T-helper 2 cell treated with Interferon-gamma antibody and Interleukin-4, amounts not matched to agents 5 μg/mL and 100 μg/mL, for 36 hours (primary cell): ENCODE measurements around the gene KIAA0408.
A peak's percentile ranks its signal among the peaks of the same experiment; 100 is the strongest.
"Not testable (repeated sequence)": the region's sequence is repeated elsewhere in the genome, so short reads cannot be mapped to it uniquely, and the experiment has no call there.

Source experiments
- DNase-seq: peaks from one replicate; pipeline ENCODE4 v3.0.0; 2021; ENCODE audit warnings: low spot score
- H3K27ac Mint-ChIP-seq: one replicate; pipeline ENCODE4 v1.8.0; 2021; ENCODE audit warnings: mild to moderate bottlenecking, mixed read lengths
- H3K27me3 Mint-ChIP-seq: one replicate; pipeline ENCODE4 v1.8.0; 2021; ENCODE audit warnings: low read depth, mixed read lengths
- H3K36me3 Mint-ChIP-seq: one replicate; pipeline ENCODE4 v1.8.0; 2021; ENCODE audit warnings: low read depth, mixed read lengths
- H3K4me1 Mint-ChIP-seq: one replicate; pipeline ENCODE4 v1.8.0; 2021; ENCODE audit warnings: low read depth, mixed read lengths
- H3K4me3 Mint-ChIP-seq: one replicate; pipeline ENCODE4 v1.8.0; 2022; ENCODE audit warnings: mild to moderate bottlenecking, moderate library complexity, mixed read lengths
- H3K9me3 Mint-ChIP-seq: one replicate; pipeline ENCODE4 v1.8.0; 2021; ENCODE audit warnings: mixed read lengths

KIAA0408 gene

DNA sequence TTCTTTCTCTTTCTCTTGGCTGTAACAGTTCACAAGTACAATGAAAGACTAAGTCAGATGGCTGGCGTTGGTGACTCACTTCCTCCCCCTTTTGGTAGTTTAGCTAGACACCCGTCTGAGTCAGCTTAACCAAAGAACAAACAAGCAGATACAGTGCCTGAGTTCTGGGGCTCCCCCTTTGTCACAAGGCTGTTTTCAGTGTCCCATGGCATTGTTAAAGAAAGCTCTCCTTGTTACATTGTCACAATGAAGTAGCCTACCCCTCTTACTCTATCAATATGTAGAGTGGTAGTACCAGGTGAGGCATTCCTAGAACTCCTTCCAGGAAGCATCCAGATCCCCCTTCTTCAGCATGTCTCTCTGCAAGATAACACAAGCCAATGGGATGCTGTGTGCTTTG, 38.6 kb downstream of the KIAA0408 start:
- Mint-ChIP-seq H3K36me3 (no peaks in the 10 kb centered on the region), H3K27me3 (no peaks in the 10 kb centered on the region), H3K4me1 (peaks cover 12% of the 10 kb centered on the region), H3K27ac (peak overlapping the region; percentile 50), H3K9me3 (no peaks in the 10 kb centered on the region), H3K4me3 (no peak overlapping the region)
- DNase-seq = peak; percentile 85

DNA sequence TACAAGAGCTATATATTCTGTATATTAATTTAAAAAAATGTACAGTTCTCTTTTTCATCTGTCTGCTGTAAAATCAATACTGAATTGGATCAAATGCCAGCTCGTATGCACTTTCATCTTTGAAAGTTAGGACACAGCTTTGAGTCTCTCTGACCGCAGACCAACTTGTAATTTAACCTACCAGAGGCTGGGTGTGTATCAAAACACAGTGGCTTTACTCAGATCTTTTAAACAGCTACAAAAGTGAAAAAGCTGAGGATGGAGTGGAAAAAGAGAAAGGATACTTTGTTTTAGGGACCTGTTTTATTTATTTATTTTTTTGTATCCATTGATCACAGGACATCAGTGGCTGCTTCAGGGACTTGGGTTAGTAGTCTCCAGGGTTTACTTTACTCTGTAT, 44.1 kb downstream of the KIAA0408 start:
- H3K27ac Mint-ChIP-seq = no peak overlapping the region
- H3K9me3 Mint-ChIP-seq = no peaks in the 10 kb centered on the region
- no peaks in the 10 kb centered on the region for H3K36me3 Mint-ChIP-seq
- no peaks in the 10 kb centered on the region for H3K4me1 Mint-ChIP-seq
- no peaks in the 10 kb centered on the region for H3K27me3 Mint-ChIP-seq
- no peak for DNase-seq
- H3K4me3 Mint-ChIP-seq = no peak overlapping the region

DNA sequence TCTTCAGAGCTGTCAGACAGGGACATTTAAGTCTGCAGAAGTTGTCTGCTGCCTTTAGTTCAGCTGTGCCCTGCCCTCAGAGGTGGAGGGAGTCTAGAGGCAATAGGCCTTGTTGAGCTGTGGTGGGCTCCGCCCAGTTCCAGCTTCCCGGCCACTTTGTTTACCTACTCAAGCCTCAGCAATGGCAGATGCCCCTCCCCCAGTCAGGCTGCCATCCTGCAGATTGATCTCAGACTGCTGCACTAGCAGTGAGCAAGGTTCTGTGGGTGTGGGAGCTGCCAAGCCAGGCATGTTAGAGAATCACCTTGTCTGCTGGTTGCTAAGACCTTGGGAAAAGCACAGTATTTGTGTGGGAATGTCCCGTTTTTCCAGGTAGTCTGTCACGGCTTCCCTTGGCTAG, 46.1 kb downstream of the KIAA0408 start:
- not testable (repeated sequence) for DNase-seq, H3K27ac Mint-ChIP-seq, H3K4me3 Mint-ChIP-seq, H3K9me3 Mint-ChIP-seq, H3K36me3 Mint-ChIP-seq, H3K27me3 Mint-ChIP-seq, H3K4me1 Mint-ChIP-seq

DNA sequence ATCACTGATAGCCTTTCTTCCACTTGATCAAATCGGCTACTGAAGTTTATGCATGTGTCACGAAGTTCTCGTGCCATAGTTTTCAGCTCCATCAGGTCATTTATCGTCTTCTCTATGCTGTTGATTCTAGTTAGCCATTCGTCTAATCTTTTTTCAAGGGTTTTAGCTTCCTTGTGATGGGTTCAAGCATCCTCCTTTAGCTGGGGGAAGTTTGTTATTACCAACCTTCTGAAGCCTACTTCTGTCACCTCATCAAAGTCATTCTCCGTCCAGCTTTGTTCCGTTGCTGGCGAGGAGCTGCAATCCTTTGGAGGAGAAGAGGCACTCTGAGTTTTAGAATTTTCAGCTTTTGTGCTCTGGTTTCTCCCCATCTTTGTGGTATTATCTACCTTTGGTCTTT, 47.2 kb downstream of the KIAA0408 start:
- not testable (repeated sequence) for H3K9me3 Mint-ChIP-seq, DNase-seq, H3K27me3 Mint-ChIP-seq, H3K36me3 Mint-ChIP-seq, H3K4me3 Mint-ChIP-seq, H3K4me1 Mint-ChIP-seq, H3K27ac Mint-ChIP-seq
